B cell (primary cell): ENCODE measurements around the gene CEBPB. TPM values are rescaled to one million over a fixed set of nuclear protein-coding genes. Genes with fewer than 3 reads are reported as not detected.

Source experiments
- ATAC-seq: fragments of 200-7000 bp; cut with Tn5 transposase; one replicate; pipeline ENCODE4 v1.10.0; 2021; ENCODE audit warnings: low read depth, mild to moderate bottlenecking, moderate number of reproducible peaks, moderate library complexity
- CTCF ChIA-PET: fragments of 350-600 bp; sonication (Branson Sonifier 250); formaldehyde crosslinking; loops from one replicate; lab custom pipeline; 2021; ENCODE audit warnings: antibody characterized with exemption, inconsistent platforms; lab: Charles Lee
- POLR2A ChIA-PET: fragments of 350-600 bp; sonication (Branson Sonifier 250); formaldehyde crosslinking; loops from one replicate; lab custom pipeline; 2021; ENCODE audit warnings: antibody characterized with exemption; lab: Charles Lee
- DNase-seq: peaks from one replicate; pipeline ENCODE4 v3.0.0; 2013
- H2AFZ ChIP-seq: 2 replicates; pipeline ENCODE4 v1.6.1; 2012; ENCODE audit warnings: mild to moderate bottlenecking, low read depth, low read length; ENCODE audit not compliant: insufficient read depth, poor library complexity, severe bottlenecking
- H3K27ac ChIP-seq, 2 donors: 1 replicate in 1 of 2; 2 replicates in 1 of 2; pipeline ENCODE4 v1.5.1; 2012 to 2013; ENCODE audit warnings: low read length in 2 of 2, mild to moderate bottlenecking in 2 of 2, moderate library complexity in 1 of 2
- H3K27me3 ChIP-seq, 4 experiments: fragments of 200-600 bp in 1 of 4; sonication (generic) in 1 of 4; replicated peaks in 1 of 4; 1 replicate in 2 of 4; 2 replicates in 2 of 4; pipeline versions ENCODE4 v1.6.1 to v1.7.0; 2013 to 2016; ENCODE audit warnings: low read length in 3 of 4, mild to moderate bottlenecking in 2 of 4, mixed read lengths in 1 of 4, moderate library complexity in 1 of 4; ENCODE audit not compliant: insufficient read depth in 4 of 4, control insufficient read depth in 3 of 4; ENCODE audit errors: control extremely low read depth in 1 of 4
- H3K36me3 ChIP-seq, 2 experiments: replicated peaks in 1 of 2; 1 replicate in 1 of 2; 2 replicates in 1 of 2; pipeline versions ENCODE4 v1.6.1 to v1.7.1; 2013; ENCODE audit warnings: low read length in 1 of 2; ENCODE audit not compliant: insufficient read depth in 2 of 2, control insufficient read depth in 1 of 2; ENCODE audit errors: control extremely low read depth in 1 of 2, extremely low read depth in 1 of 2
- H3K4me1 ChIP-seq, 2 donors: fragments of 200-600 bp in 1 of 2; sonication (generic) in 1 of 2; 1 replicate in 1 of 2; 2 replicates in 1 of 2; pipeline versions ENCODE4 v1.5.1 to v1.6.1; 2013 to 2017; ENCODE audit warnings: low read length in 2 of 2; ENCODE audit not compliant: control insufficient read depth in 2 of 2, insufficient read depth in 2 of 2
- H3K4me2 ChIP-seq: replicated peaks from 2 replicates; pipeline ENCODE3; 2012; ENCODE audit warnings: mild to moderate bottlenecking, low read depth, low read length; ENCODE audit not compliant: poor library complexity, severe bottlenecking
- H3K4me3 ChIP-seq, 5 experiments: fragments of 200-600 bp in 1 of 5; sonication (generic) in 1 of 5; 1 replicate in 3 of 5; 2 replicates in 2 of 5; pipeline versions ENCODE4 v1.5.1 to v1.7.0; 2011 to 2016; ENCODE audit warnings: low read length in 4 of 5, mild to moderate bottlenecking in 4 of 5, low read depth in 2 of 5, control low read depth in 1 of 5, moderate library complexity in 1 of 5; ENCODE audit not compliant: insufficient read depth in 1 of 5; ENCODE audit errors: control extremely low read depth in 1 of 5, extremely low read depth in 1 of 5
- H3K79me2 ChIP-seq: fragments of 200-600 bp; sonication (generic); one replicate; pipeline ENCODE4 v1.6.0; 2016; ENCODE audit warnings: low read length; ENCODE audit not compliant: control insufficient read depth, insufficient read depth
- H3K9ac ChIP-seq: fragments of 200-600 bp; sonication (generic); 2 replicates; pipeline ENCODE4 v1.6.1; 2017; ENCODE audit warnings: mild to moderate bottlenecking, low read length, moderate library complexity
- H3K9me3 ChIP-seq, 3 donors: one replicate each; pipeline versions ENCODE4 v1.6.1 to v1.7.1; 2013; ENCODE audit warnings: low read length in 2 of 3; ENCODE audit not compliant: control insufficient read depth in 2 of 3, insufficient read depth in 1 of 3; ENCODE audit errors: control extremely low read depth in 1 of 3
- H4K20me1 ChIP-seq: 2 replicates; pipeline ENCODE4 v1.6.0; 2012; ENCODE audit warnings: mild to moderate bottlenecking, low read length; ENCODE audit not compliant: insufficient read depth, control insufficient read depth, poor library complexity, severe bottlenecking
- H3K27ac Mint-ChIP-seq: one replicate; pipeline ENCODE4 v1.8.0; 2021; ENCODE audit warnings: mixed read lengths
- H3K27me3 Mint-ChIP-seq: one replicate; pipeline ENCODE4 v1.8.0; 2021; ENCODE audit warnings: mixed read lengths
- H3K4me1 Mint-ChIP-seq: one replicate; pipeline ENCODE4 v1.8.0; 2021; ENCODE audit warnings: mixed read lengths
- H3K4me3 Mint-ChIP-seq: one replicate; pipeline ENCODE4 v1.8.0; 2021; ENCODE audit warnings: mixed read lengths
- H3K9me3 Mint-ChIP-seq: one replicate; pipeline ENCODE4 v1.8.0; 2022; ENCODE audit warnings: mixed read lengths; ENCODE audit not compliant: insufficient read depth
- CTCF ChIP-seq: fragments of 200-600 bp; IDR thresholded peaks from one replicate; pipeline ENCODE4 v1.8.0; 2022; ENCODE audit warnings: antibody characterized with exemption, mild to moderate bottlenecking
- EZH2 ChIP-seq: IDR thresholded peaks from 2 replicates; pipeline ENCODE4 v1.6.1; 2012; ENCODE audit warnings: borderline replicate concordance, low read depth, mild to moderate bottlenecking, moderate library complexity, low read length; ENCODE audit not compliant: insufficient read depth, poor library complexity, severe bottlenecking
- WGBS: methylation state at CpG from one replicate; pipeline ENCODE4 v1.1.5; 2013; ENCODE audit warnings: missing lambda C conversion rate; ENCODE audit not compliant: insufficient coverage; 5-methylcytosine and 5-hydroxymethylcytosine counted together
- intact Hi-C: fragments of 100-400 bp; cut with micrococcal nuclease; formaldehyde crosslinking; loops from one replicate; pipeline ENCODE4 v1.10.0; 2022
- polyA plus RNA-seq: library from polyadenylated mRNA; depleted of rRNA; stranded (reverse); fragments of >200 nt; gene quantifications from 2 replicates; pipeline ENCODE4 v1.2.3, GENCODE V29; 2012
- total RNA-seq, 2 donors: library from RNA; stranded (reverse); fragments of 120-200 nt in 1 of 2; gene quantifications; 1 replicate in 1 of 2; 2 replicates in 1 of 2; pipeline versions ENCODE4 v1.2.3 to v1.2.4, GENCODE V29; 2013 to 2022

CEBPB gene
- total and polyA plus RNA-seq, 2 donors (not counting 1 experiment from before 2014, with no cell fraction given), result 25.8 to 28.7 TPM

- H3K27ac Mint-ChIP-seq, result no peak overlapping the region
- no peak overlapping the region for H2AFZ ChIP-seq
- H3K4me1 Mint-ChIP-seq, result no peaks in the 10 kb centered on the region
- no peak overlapping the region for H3K9ac ChIP-seq
- H3K9me3 Mint-ChIP-seq, result no peaks in the 10 kb centered on the region
- H3K79me2 ChIP-seq, result no peaks in the 10 kb centered on the region
- TF ChIP-seq EZH2 (no peak), CTCF (no peak)
- no peak for DNase-seq
- 69% methylated on average over 3 of the region's 4 CpGs for WGBS
- H3K27me3 ChIP-seq, result peaks cover 0 to 5% (median 0%) of the 10 kb centered on the region in 4 experiments
- no peak overlapping the region for H3K4me3 ChIP-seq
- no peaks in the 10 kb centered on the region for H3K36me3 ChIP-seq
- ChIA-PET CTCF (no interaction called here), POLR2A (no interaction called here)
- no peak for ATAC-seq
- no peak overlapping the region for H3K4me2 ChIP-seq
- H3K4me1 ChIP-seq, result no peaks in the 10 kb centered on the region
- peaks cover 0 to 3% (median 0%) of the 10 kb centered on the region in 3 donors for H3K9me3 ChIP-seq
- intact Hi-C loops, result no loop called here
- H3K27me3 Mint-ChIP-seq, result peaks cover 30% of the 10 kb centered on the region
- no peaks in the 10 kb centered on the region for H4K20me1 ChIP-seq
- no peak overlapping the region for H3K4me3 Mint-ChIP-seq
- H3K27ac ChIP-seq, result no peak overlapping the region
These were observed 46.7 kb downstream of the CEBPB start for GRCh38 chr20:50237349-50237748.

- no peak overlapping the region for H3K9ac ChIP-seq
- peaks cover 0 to 5% (median 0%) of the 10 kb centered on the region in 4 experiments for H3K27me3 ChIP-seq
- no peaks in the 10 kb centered on the region for H3K9me3 ChIP-seq
- no peak for TF ChIP-seq EZH2
- no peak for TF ChIP-seq CTCF
- WGBS, result 87% methylated on average over 13 of the region's 19 CpGs
- intact Hi-C loops, result no loop called here
- Mint-ChIP-seq H3K4me3 (no peak overlapping the region), H3K4me1 (no peaks in the 10 kb centered on the region), H3K27ac (no peak overlapping the region), H3K9me3 (no peaks in the 10 kb centered on the region), H3K27me3 (peaks cover 33% of the 10 kb centered on the region)
- no peak overlapping the region for H2AFZ ChIP-seq
- DNase-seq, result no peak
- H3K4me2 ChIP-seq, result no peak overlapping the region
- no peak overlapping the region for H3K4me3 ChIP-seq
- no peaks in the 10 kb centered on the region for H3K79me2 ChIP-seq
- no peaks in the 10 kb centered on the region for H4K20me1 ChIP-seq
- ATAC-seq, result no peak
- ChIA-PET CTCF (no interaction called here), POLR2A (no interaction called here)
- H3K27ac ChIP-seq, result no peak overlapping the region
- H3K4me1 ChIP-seq, result no peaks in the 10 kb centered on the region
- no peaks in the 10 kb centered on the region for H3K36me3 ChIP-seq
These were observed 47.6 kb downstream of the CEBPB start for GRCh38 chr20:50238081-50238800.
